Endodermal cell (in vitro differentiated cells): Measurements from ENCODE around the gene ZC2HC1B. TPM values are rescaled to one million over a fixed set of nuclear protein-coding genes. Genes with fewer than 3 reads are reported as not detected.
"Not testable (repeated sequence)": the region's sequence is repeated elsewhere in the genome, so short reads cannot be mapped to it uniquely, and the experiment has no call there.

Source experiments
- DNase-seq: peaks from one replicate; pipeline ENCODE4 v3.0.0-alpha.2; 2017
- H3K27ac ChIP-seq: 2 replicates; pipeline ENCODE4 v1.5.1; 2013; ENCODE audit warnings: mild to moderate bottlenecking, low read depth, low read length, moderate library complexity
- H3K27me3 ChIP-seq: 2 replicates; pipeline ENCODE4 v1.6.1; 2013; ENCODE audit warnings: mild to moderate bottlenecking, low read length, moderate library complexity; ENCODE audit not compliant: insufficient read depth, control insufficient read depth, poor library complexity, severe bottlenecking
- H3K36me3 ChIP-seq: 2 replicates; pipeline ENCODE4 v1.7.0; 2013; ENCODE audit warnings: mild to moderate bottlenecking, low read length, moderate library complexity; ENCODE audit not compliant: control insufficient read depth, insufficient read depth
- H3K4me1 ChIP-seq: one replicate; pipeline ENCODE4 v1.7.0; 2013; ENCODE audit warnings: low read length; ENCODE audit not compliant: control insufficient read depth, insufficient read depth
- H3K4me3 ChIP-seq: 2 replicates; pipeline ENCODE4 v1.5.1; 2013; ENCODE audit warnings: mild to moderate bottlenecking, low read length, moderate library complexity
- H3K9ac ChIP-seq: 2 replicates; pipeline ENCODE4 v1.6.1; 2013; ENCODE audit warnings: mild to moderate bottlenecking, low read length, moderate library complexity; ENCODE audit not compliant: poor library complexity, severe bottlenecking; ENCODE audit errors: extremely low read depth
- H3K9me3 ChIP-seq: 2 replicates; pipeline ENCODE4 v1.6.1; 2013; ENCODE audit warnings: mild to moderate bottlenecking, low read length, moderate library complexity; ENCODE audit not compliant: control insufficient read depth
- H3K27ac Mint-ChIP-seq: 2 replicates; pipeline ENCODE4 v1.8.0; 2020; ENCODE audit warnings: mixed read lengths
- H3K27me3 Mint-ChIP-seq: 2 replicates; pipeline ENCODE4 v1.8.0; 2021; ENCODE audit warnings: mild to moderate bottlenecking, mixed read lengths; ENCODE audit not compliant: insufficient read depth
- H3K36me3 Mint-ChIP-seq: 2 replicates; pipeline ENCODE4 v1.8.0; 2020; ENCODE audit warnings: low read depth, mixed read lengths
- H3K4me1 Mint-ChIP-seq: 2 replicates; pipeline ENCODE4 v1.8.0; 2020; ENCODE audit warnings: mixed read lengths
- H3K4me3 Mint-ChIP-seq: 2 replicates; pipeline ENCODE4 v1.8.0; 2020; ENCODE audit warnings: mild to moderate bottlenecking, moderate library complexity, mixed read lengths
- H3K9me3 Mint-ChIP-seq: 2 replicates; pipeline ENCODE4 v1.8.0; 2020; ENCODE audit warnings: mild to moderate bottlenecking, mixed read lengths
- WGBS, 2 experiments: methylation state at CpG; one replicate each; pipeline versions ENCODE4 v1.1.5 to v1.1.7; 2013; ENCODE audit warnings: missing lambda C conversion rate in 2 of 2, mixed read lengths in 1 of 2; ENCODE audit not compliant: insufficient coverage in 1 of 2, insufficient read length in 1 of 2; 5-methylcytosine and 5-hydroxymethylcytosine counted together
- total RNA-seq, 2 donors: library from RNA; stranded (reverse); fragmentation: NEBNext Ultra II Directional in 1 of 2; extraction: Animal tissue kit (Norgen Biotek cat#: 25700) in 1 of 2; gene quantifications; 2 replicates in 1 of 2; 3 replicates in 1 of 2; pipeline ENCODE4 v1.2.1, GENCODE V29; 2021
- TF ChIP-seq, protein P1 (sequence below): fragments of 200-600 bp; sonication (generic); conservative IDR thresholded peaks from 2 replicates; pipeline ENCODE4 v1.5.0; 2021; ENCODE audit warnings: antibody characterized with exemption, mild to moderate bottlenecking

ZC2HC1B gene
- total RNA-seq, 2 donors from 2014 or later, result not detected

DNA sequence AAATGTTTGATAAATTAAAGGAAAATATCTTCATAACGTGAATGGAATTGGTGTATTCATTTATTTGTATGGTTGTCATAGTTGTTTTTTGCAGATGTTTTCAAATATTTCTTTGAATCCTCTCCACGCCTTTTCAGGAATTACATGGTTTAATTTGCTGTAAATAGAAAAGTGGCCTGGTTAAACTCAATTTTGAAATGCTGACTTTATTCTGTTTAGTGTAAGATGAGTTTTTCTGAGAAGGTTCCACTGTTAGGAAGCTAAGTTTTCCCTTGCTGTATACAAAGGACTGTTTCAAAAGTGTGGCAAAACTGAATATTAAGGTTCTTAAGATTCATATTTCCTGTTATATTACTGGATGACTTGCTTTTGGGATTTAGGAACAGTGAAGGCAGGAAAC is 503 bp upstream of the ZC2HC1B start:
- Histone ChIP-seq H3K9ac (no peak overlapping the region), H3K4me3 (no peak overlapping the region), H3K4me1 (no peaks in the 10 kb centered on the region), H3K27ac (no peak overlapping the region), H3K36me3 (peaks cover 66% of the 10 kb centered on the region), H3K27me3 (no peaks in the 10 kb centered on the region), H3K9me3 (peaks cover 13% of the 10 kb centered on the region)
- no peaks in the 10 kb centered on the region for H3K27me3 Mint-ChIP-seq
- WGBS, 2 experiments, result 92 to 98% methylated on average over 2 of the region's 2 CpGs
- no peak for DNase-seq
- no peaks in the 10 kb centered on the region for H3K9me3 Mint-ChIP-seq
- TF ChIP-seq, protein P1, sequence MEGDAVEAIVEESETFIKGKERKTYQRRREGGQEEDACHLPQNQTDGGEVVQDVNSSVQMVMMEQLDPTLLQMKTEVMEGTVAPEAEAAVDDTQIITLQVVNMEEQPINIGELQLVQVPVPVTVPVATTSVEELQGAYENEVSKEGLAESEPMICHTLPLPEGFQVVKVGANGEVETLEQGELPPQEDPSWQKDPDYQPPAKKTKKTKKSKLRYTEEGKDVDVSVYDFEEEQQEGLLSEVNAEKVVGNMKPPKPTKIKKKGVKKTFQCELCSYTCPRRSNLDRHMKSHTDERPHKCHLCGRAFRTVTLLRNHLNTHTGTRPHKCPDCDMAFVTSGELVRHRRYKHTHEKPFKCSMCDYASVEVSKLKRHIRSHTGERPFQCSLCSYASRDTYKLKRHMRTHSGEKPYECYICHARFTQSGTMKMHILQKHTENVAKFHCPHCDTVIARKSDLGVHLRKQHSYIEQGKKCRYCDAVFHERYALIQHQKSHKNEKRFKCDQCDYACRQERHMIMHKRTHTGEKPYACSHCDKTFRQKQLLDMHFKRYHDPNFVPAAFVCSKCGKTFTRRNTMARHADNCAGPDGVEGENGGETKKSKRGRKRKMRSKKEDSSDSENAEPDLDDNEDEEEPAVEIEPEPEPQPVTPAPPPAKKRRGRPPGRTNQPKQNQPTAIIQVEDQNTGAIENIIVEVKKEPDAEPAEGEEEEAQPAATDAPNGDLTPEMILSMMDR, result no peak
- H3K4me1 Mint-ChIP-seq, result no peaks in the 10 kb centered on the region
- H3K27ac Mint-ChIP-seq, result no peak overlapping the region
- peaks cover 46% of the 10 kb centered on the region for H3K36me3 Mint-ChIP-seq
- no peak overlapping the region for H3K4me3 Mint-ChIP-seq

DNA sequence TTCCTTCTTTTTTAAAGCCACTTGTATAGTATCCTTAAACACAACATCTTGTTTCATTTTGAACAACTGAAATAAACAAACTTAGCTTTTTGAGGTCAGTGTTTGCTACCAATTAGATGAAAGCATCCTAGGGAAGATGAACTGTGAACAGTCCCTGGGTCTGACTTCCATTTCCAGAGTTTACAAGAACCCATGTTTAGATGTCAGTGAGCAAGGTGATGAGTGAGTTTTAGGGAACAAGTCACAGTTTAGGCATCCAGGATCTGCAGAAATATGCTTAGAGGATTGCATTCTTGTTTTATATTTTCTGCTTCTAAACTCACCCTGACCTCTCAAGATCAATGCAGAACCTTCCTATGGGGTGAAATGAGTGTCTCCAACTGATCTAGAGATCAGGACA is 3.0 kb downstream of the ZC2HC1B start:
- H3K4me3 ChIP-seq, result no peak overlapping the region
- DNase-seq, result no peak
- Mint-ChIP-seq H3K27ac (no peak overlapping the region), H3K9me3 (no peaks in the 10 kb centered on the region), H3K27me3 (no peaks in the 10 kb centered on the region), H3K4me3 (no peak overlapping the region), H3K36me3 (peaks cover 22% of the 10 kb centered on the region), H3K4me1 (no peaks in the 10 kb centered on the region)
- H3K9ac ChIP-seq, result no peak overlapping the region
- H3K36me3 ChIP-seq, result peaks cover 34% of the 10 kb centered on the region
- H3K27ac ChIP-seq, result no peak overlapping the region
- TF ChIP-seq, protein P1, result no peak
- H3K27me3 ChIP-seq, result no peaks in the 10 kb centered on the region
- peaks cover 13% of the 10 kb centered on the region for H3K9me3 ChIP-seq
- no peaks in the 10 kb centered on the region for H3K4me1 ChIP-seq

DNA sequence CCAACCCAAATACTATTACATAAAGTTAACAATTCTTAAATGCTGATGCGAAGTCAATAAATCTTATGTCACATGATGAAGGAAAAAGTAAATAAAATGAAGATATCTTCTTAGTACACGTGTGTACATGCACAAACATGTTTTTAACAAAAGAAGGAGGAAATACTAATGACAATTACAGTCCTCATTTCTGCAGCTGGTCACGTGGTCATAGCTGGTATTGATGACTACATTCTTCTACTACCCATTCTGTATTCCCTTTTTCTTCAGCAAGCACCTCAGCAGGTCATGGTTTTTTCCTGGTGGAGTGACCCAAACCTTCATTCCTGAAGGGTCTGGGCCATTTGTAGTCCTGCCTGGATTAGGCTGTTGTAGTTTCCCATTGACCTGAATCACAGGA is 4.5 kb downstream of the ZC2HC1B start:
- H3K9me3 Mint-ChIP-seq, H3K27ac ChIP-seq, H3K27me3 Mint-ChIP-seq, H3K27me3 ChIP-seq, H3K4me3 Mint-ChIP-seq, H3K4me3 ChIP-seq, H3K27ac Mint-ChIP-seq, H3K9ac ChIP-seq, DNase-seq, H3K4me1 Mint-ChIP-seq, H3K4me1 ChIP-seq: not testable (repeated sequence)
- Histone ChIP-seq H3K36me3 (peaks cover 18% of the 10 kb centered on the region), H3K9me3 (peaks cover 13% of the 10 kb centered on the region)
- H3K36me3 Mint-ChIP-seq, result peaks cover 16% of the 10 kb centered on the region
- 90 to 96% methylated on average over 2 to 3 of the region's 3 CpGs for WGBS, 2 experiments

DNA sequence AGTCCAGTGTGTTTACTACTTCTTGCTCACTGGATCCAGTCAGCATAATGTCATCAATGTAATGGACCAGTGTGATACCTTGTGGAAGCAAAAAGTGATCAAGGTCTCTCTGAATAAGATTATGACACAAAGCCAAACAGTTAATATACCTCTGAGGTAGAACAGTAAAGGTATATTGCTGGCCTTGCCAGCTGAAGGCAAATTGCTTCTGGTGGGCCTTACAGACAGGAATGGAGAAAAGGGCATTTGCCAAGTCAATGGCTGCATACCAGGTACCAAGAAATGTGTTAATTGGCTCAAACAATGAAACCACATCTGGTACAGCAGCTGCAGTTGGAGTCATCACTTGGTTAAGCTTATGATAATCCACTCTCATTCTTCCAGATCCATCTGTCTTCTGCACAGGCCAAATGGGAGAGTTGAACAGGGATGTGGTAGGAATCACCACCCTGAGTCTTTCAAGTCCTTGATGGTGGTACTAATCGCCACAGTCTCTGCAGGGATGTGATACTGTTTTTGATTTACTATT is 7.0 kb downstream of the ZC2HC1B start:
- not testable (repeated sequence) for DNase-seq, H3K4me3 Mint-ChIP-seq, H3K27ac Mint-ChIP-seq, H3K4me1 Mint-ChIP-seq, H3K4me1 ChIP-seq, H3K36me3 Mint-ChIP-seq, H3K9ac ChIP-seq, H3K4me3 ChIP-seq, H3K36me3 ChIP-seq, H3K27me3 Mint-ChIP-seq, H3K27ac ChIP-seq, H3K27me3 ChIP-seq
- peaks cover 16% of the 10 kb centered on the region for H3K9me3 Mint-ChIP-seq
- 78 to 100% methylated on average over 1 of the region's 1 CpG for WGBS, 2 experiments
- H3K9me3 ChIP-seq, result peaks cover 21% of the 10 kb centered on the region
